Fibroblast of lung (primary cell): Measurements from ENCODE around the gene SALL2.

ENCODE experiments used
- CTCF ChIP-seq, 2 donors: IDR thresholded peaks in 1 of 2; conservative IDR thresholded peaks in 1 of 2; 1 replicate in 1 of 2; 2 replicates in 1 of 2; pipeline ENCODE4 v1.5.1; 2011 to 2012; ENCODE audit warnings: low read length in 2 of 2, control low read depth in 1 of 2, inconsistent platforms in 1 of 2, low read depth in 1 of 2, mild to moderate bottlenecking in 1 of 2
- EZH2 ChIP-seq: IDR thresholded peaks from 2 replicates; pipeline ENCODE4 v1.5.1; 2012; ENCODE audit warnings: low read length, control low read depth, mild to moderate bottlenecking; ENCODE audit errors: missing control alignments

- TF ChIP-seq CTCF (conservative IDR thresholded peaks at IDR 0.05 in 1 of 2, IDR thresholded peaks at IDR 0.05 in 1 of 2; ENCODE audit: low read depth in 1 of 2, low read length in 2 of 2) (no peak), EZH2 (no peak)
These were observed 29.7 kb downstream of the SALL2 start for GRCh38 chr14:21496453-21496852.
